ENCODE results near the gene SHISA5. TPM values are rescaled to one million over a fixed set of nuclear protein-coding genes. Genes with fewer than 3 reads are reported as not detected.

SHISA5 gene
- total RNA-seq, 1 donor from 2014 or later: 188 TPM

DNA sequence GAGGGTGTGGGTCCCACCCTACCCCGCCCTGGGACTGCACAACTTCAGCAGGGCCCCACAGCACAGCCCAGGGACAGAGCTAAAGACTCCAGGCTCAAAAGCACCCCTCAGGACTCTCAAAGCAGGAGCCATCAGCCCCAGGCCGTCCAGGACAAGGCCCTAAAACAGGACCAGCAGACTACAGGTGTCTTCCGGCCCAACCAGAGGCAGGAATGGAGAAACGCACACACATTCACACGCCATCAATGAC, 31.4 kb downstream of the SHISA5 start:
- DNase-seq (ENCODE audit: low read depth): no peak
- TF ChIP-seq, protein P1, sequence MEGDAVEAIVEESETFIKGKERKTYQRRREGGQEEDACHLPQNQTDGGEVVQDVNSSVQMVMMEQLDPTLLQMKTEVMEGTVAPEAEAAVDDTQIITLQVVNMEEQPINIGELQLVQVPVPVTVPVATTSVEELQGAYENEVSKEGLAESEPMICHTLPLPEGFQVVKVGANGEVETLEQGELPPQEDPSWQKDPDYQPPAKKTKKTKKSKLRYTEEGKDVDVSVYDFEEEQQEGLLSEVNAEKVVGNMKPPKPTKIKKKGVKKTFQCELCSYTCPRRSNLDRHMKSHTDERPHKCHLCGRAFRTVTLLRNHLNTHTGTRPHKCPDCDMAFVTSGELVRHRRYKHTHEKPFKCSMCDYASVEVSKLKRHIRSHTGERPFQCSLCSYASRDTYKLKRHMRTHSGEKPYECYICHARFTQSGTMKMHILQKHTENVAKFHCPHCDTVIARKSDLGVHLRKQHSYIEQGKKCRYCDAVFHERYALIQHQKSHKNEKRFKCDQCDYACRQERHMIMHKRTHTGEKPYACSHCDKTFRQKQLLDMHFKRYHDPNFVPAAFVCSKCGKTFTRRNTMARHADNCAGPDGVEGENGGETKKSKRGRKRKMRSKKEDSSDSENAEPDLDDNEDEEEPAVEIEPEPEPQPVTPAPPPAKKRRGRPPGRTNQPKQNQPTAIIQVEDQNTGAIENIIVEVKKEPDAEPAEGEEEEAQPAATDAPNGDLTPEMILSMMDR (conservative IDR thresholded peaks at IDR 0.05; ENCODE audit: low read depth, low read length): no peak
- H3K4me3 ChIP-seq (ENCODE audit: low read depth, low read length): peak overlapping the region; percentile 89

DNA sequence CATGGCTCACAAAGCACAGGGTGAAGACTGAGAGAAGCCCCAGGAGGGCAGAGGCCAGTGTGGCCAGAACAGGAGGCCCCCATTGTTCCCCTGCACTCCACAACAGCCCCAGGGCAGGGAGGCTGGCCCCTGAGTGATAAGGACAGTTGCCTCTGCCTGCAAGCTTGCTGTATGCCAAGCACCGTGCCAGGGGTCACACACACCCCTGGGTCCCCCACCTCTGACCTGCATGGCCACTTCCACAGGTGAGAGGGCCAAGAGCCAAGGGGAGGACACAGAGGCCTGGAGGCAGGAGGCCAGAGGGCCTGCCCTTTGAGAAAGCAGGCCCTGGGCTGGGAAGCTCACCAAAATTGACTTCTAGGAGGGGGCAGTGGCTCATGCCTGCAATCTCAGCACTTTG, 33.7 kb downstream of the SHISA5 start:
- TF ChIP-seq, protein P1 (conservative IDR thresholded peaks at IDR 0.05; ENCODE audit: low read depth, low read length): no peak
- no peak for DNase-seq (ENCODE audit: low read depth)
- no peak overlapping the region for H3K4me3 ChIP-seq (ENCODE audit: low read depth, low read length)

DNA sequence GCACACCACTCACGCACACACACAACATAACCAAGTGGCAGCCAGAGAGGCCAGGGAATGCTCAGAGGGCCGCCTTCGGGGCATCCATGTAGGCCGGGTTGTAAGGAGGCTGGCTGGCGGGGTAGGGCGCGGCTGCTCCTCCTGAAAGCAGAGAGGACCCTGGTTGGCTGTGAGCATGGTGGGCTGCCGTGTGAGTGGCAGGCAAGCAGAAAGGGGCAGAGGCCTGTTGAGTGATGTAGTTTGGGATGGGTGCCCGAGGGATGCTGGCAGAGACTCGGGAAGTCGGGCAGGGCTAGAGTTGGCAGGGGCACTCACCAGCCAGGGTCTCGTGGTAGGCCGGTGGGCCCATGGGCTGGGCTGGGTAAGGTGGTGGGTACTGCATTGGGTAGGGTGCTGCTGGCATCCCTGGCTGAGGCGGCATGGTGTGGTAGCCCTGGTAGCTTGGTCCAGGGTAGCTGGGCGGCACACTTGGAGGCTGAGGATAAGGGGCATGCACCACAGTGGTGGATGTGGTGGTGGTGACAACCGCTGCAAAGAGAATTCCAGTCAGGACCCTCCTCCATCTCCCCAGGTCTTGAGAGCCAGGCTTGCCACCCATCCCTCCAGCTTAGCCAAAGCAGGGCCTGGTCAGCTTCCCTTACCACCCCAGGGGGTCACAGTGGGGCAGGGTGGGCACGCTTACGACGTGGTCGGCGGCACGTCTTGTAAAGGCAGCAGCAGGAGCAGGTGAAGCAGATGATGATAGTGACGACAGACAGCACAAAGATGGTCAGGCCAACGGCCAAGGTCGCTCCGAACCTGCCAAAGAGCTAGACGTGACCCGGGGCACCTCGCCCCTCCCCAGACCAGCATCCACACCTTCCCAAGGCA, 34.7 kb downstream of the SHISA5 start:
- TF ChIP-seq, protein P1 (conservative IDR thresholded peaks at IDR 0.05; ENCODE audit: low read depth, low read length): no peak
- H3K4me3 ChIP-seq (ENCODE audit: low read depth, low read length): no peak overlapping the region
- no peak for DNase-seq (ENCODE audit: low read depth)

DNA sequence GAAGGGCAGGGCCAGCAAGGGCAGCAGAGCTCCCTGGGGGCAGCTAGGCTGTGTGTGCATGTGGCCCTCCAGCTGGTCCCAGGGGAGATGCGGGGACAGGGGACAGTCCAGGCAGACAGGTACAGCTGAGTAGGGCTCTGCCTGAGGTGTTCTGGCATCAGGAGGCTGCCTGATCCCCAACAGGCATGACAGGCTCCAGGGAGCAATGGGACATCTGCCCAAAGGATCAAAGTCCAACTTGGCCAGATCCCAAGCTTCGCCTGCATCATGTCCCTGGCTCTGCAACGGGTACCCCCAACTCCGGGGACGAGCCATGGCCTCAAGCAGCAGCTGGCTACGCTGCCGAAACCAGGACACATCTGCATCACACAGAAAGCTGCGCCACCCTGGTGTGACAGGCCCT, 35.6 kb downstream of the SHISA5 start:
- TF ChIP-seq, protein P1 (conservative IDR thresholded peaks at IDR 0.05; ENCODE audit: low read depth, low read length): no peak
- no peak for DNase-seq (ENCODE audit: low read depth)
- no peak overlapping the region for H3K4me3 ChIP-seq (ENCODE audit: low read depth, low read length)

DNA sequence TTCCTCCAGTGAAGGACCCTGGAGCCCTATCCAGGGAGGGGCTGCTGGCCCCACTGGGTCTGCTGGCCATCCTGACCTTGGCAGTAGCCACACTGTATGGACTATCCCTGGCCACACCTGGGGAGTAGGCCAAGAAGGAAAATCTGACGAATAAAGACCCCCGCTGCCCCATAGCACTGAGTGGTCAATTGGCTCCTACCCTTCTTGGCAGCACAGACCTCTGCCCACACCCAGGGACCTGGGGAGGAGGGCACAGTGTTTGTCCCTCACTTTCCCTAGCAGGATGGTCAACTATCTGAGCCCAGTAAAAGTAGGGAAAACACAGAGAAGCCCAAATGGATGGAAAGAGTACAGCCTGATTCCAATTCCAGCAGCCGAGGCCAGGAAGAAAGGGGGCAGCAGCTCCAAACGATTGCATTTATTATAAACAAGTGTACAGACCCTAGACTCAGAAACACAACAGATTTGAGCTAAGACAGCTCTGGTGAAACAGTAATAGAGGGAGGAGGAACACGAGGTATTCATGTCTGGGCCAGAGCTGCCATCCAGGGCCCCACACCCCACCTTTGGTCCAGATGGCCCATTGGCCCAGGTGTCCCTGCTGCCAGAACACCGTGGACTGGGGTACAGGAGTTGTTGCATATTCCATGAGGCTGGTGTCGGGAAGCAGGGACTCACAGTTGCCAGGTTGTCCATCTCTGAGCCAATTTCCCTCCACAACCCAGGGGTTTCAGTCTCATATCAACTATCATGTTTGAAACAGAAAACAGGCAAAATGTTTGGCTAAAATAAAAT, 36.3 kb downstream of the SHISA5 start:
- H3K4me3 ChIP-seq (ENCODE audit: low read depth, low read length): no peak overlapping the region

DNA sequence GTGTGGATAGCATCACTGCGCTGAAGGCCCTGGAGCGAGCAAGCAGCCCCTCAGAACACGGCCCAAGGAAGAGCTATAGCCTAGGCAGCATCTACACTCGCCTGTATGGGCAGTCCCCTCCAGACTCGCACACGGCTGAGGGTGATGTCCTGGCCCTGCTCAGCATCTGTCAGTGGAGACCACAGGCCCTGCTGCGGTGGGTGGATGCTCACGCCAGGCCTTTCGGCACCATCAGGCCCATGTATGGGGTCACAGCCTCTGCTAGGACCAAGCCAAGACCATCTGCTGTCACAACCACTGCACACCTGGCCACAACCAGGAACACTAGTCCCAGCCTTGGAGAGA, 36.9 kb downstream of the SHISA5 start:
- DNase-seq (ENCODE audit: low read depth): no peak
- H3K4me3 ChIP-seq (ENCODE audit: low read depth, low read length): peak overlapping the region; percentile 66
- TF ChIP-seq, protein P1 (conservative IDR thresholded peaks at IDR 0.05; ENCODE audit: low read depth, low read length): no peak

More for the DNA sequence above, 36.3 kb downstream of the SHISA5 start:
- no peak for DNase-seq (ENCODE audit: low read depth)
- TF ChIP-seq, protein P1 (conservative IDR thresholded peaks at IDR 0.05; ENCODE audit: low read depth, low read length): no peak

Measured in epithelial cell of proximal tubule (primary cell).